IMR-90 (cell line): ENCODE data around the gene VMAC. TPM values are rescaled to one million over a fixed set of nuclear protein-coding genes. Genes with fewer than 3 reads are reported as not detected.
A peak's percentile ranks its signal among the peaks of the same experiment; 100 is the strongest.

ENCODE experiments used
- ATAC-seq: fragments of 200-7000 bp; cut with Tn5 transposase; 2 replicates; pipeline ENCODE4 v1.9.1; 2020; ENCODE audit warnings: low read depth, mild to moderate bottlenecking, moderate library complexity
- BruUV-seq: library from RNA; stranded (reverse); fragments of 400-500 nt; replicated peaks from 2 replicates; lab custom pipeline; 2021; lab: Mats Ljungman, UMichigan
- CTCF ChIA-PET: fragments of 300-600 bp; formaldehyde crosslinking; extraction: SDS; loops from one replicate; lab custom pipeline; 2021; ENCODE audit warnings: antibody characterized with exemption; lab: Yijun Ruan, JAX
- POLR2A ChIA-PET: fragments of 300-600 bp; sonication (Branson Sonifier 250); formaldehyde crosslinking; loops from one replicate; lab custom pipeline; 2022; ENCODE audit warnings: antibody characterized with exemption; ENCODE audit not compliant: unreplicated experiment; lab: Charles Lee
- DNase-seq: peaks from one replicate; pipeline ENCODE4 v3.0.0; 2013
- H2AFZ ChIP-seq: replicated peaks from 2 replicates; pipeline ENCODE3; 2013; ENCODE audit warnings: low read length, mild to moderate bottlenecking; ENCODE audit not compliant: poor library complexity
- H2AK5ac ChIP-seq: 2 replicates; pipeline ENCODE4 v1.6.1; 2013; ENCODE audit warnings: low read depth, low read length, inconsistent platforms
- H2AK9ac ChIP-seq: replicated peaks from 2 replicates; pipeline ENCODE3; 2013; ENCODE audit warnings: mild to moderate bottlenecking, low read depth, low read length, moderate library complexity; ENCODE audit not compliant: poor library complexity
- H2BK120ac ChIP-seq: 2 replicates; pipeline ENCODE4 v1.6.1; 2013; ENCODE audit warnings: low read depth, low read length, inconsistent platforms
- H2BK15ac ChIP-seq: 3 replicates; pipeline ENCODE4 v1.6.1; 2013; ENCODE audit warnings: low read depth, low read length, inconsistent platforms
- H2BK20ac ChIP-seq: 2 replicates; pipeline ENCODE4 v1.6.1; 2013; ENCODE audit warnings: low read depth, mild to moderate bottlenecking, inconsistent platforms, low read length, moderate library complexity
- H2BK5ac ChIP-seq: 2 replicates; pipeline ENCODE4 v1.6.1; 2013; ENCODE audit warnings: mild to moderate bottlenecking, low read depth, low read length, inconsistent platforms; ENCODE audit not compliant: poor library complexity, severe bottlenecking
- H3K14ac ChIP-seq: replicated peaks from 2 replicates; pipeline ENCODE4 v1.6.1; 2013; ENCODE audit warnings: low read depth, low read length, inconsistent platforms
- H3K18ac ChIP-seq: 2 replicates; pipeline ENCODE4 v1.6.1; 2013; ENCODE audit warnings: low read depth, low read length, control low read depth
- H3K23ac ChIP-seq: 2 replicates; pipeline ENCODE4 v1.6.1; 2013; ENCODE audit warnings: low read depth, low read length, inconsistent platforms
- H3K27ac ChIP-seq: 2 replicates; pipeline ENCODE4 v1.5.1; 2013; ENCODE audit warnings: mild to moderate bottlenecking, control low read depth, low read length; ENCODE audit not compliant: insufficient read depth
- H3K27me3 ChIP-seq: 2 replicates; pipeline ENCODE4 v1.6.1; 2013; ENCODE audit warnings: low read length; ENCODE audit not compliant: control insufficient read depth, insufficient read depth
- H3K36me3 ChIP-seq: 2 replicates; pipeline ENCODE4 v1.6.1; 2013; ENCODE audit warnings: low read length, mixed read lengths; ENCODE audit not compliant: control insufficient read depth, insufficient read depth
- H3K4ac ChIP-seq: 2 replicates; pipeline ENCODE4 v1.6.1; 2013; ENCODE audit warnings: low read depth, low read length, inconsistent platforms
- H3K4me1 ChIP-seq: 2 replicates; pipeline ENCODE4 v1.6.1; 2013; ENCODE audit warnings: low read length, mixed read lengths; ENCODE audit not compliant: control insufficient read depth, insufficient read depth
- H3K4me2 ChIP-seq: 2 replicates; pipeline ENCODE4 v1.6.1; 2013; ENCODE audit warnings: low read depth, mild to moderate bottlenecking, control low read depth, low read length, moderate library complexity
- H3K4me3 ChIP-seq: 2 replicates; pipeline ENCODE4 v1.5.1; 2013; ENCODE audit warnings: low read depth, mild to moderate bottlenecking, control low read depth, low read length, moderate library complexity; ENCODE audit not compliant: insufficient read depth
- H3K56ac ChIP-seq: 2 replicates; pipeline ENCODE4 v1.6.1; 2013; ENCODE audit warnings: low read length, inconsistent platforms; ENCODE audit not compliant: insufficient read depth; ENCODE audit errors: extremely low read depth
- H3K79me1 ChIP-seq, 2 experiments: 2 replicates each; pipeline ENCODE4 v1.6.1; 2013; ENCODE audit warnings: low read length in 2 of 2, inconsistent platforms in 1 of 2, low read depth in 1 of 2
- H3K9ac ChIP-seq: 2 replicates; pipeline ENCODE4 v1.6.1; 2013; ENCODE audit warnings: low read depth, low read length, control low read depth
- H3K9me1 ChIP-seq: 2 replicates; pipeline ENCODE4 v1.6.1; 2013; ENCODE audit warnings: low read length, inconsistent platforms; ENCODE audit not compliant: insufficient read depth
- H3K9me3 ChIP-seq: 2 replicates; pipeline ENCODE4 v1.6.1; 2013; ENCODE audit warnings: low read length; ENCODE audit not compliant: control insufficient read depth, insufficient read depth
- H4K20me1 ChIP-seq: 2 replicates; pipeline ENCODE4 v1.6.1; 2013; ENCODE audit warnings: low read length, inconsistent platforms; ENCODE audit not compliant: insufficient read depth
- H4K5ac ChIP-seq: 2 replicates; pipeline ENCODE4 v1.6.1; 2013; ENCODE audit warnings: mild to moderate bottlenecking, low read depth, low read length, control low read depth
- H4K8ac ChIP-seq, 2 experiments: 2 replicates each; pipeline ENCODE4 v1.6.1; 2013; ENCODE audit warnings: low read depth in 2 of 2, low read length in 2 of 2, control low read depth in 1 of 2, inconsistent platforms in 1 of 2
- H4K91ac ChIP-seq: 2 replicates; pipeline ENCODE4 v1.6.1; 2013; ENCODE audit warnings: low read depth, low read length, inconsistent platforms; ENCODE audit not compliant: insufficient read depth
- CTCF ChIP-seq: conservative IDR thresholded peaks from 2 replicates; pipeline ENCODE4 v1.5.1; 2012; ENCODE audit warnings: mild to moderate bottlenecking, low read depth, low read length, improper control_type of control experiment
- MAFK ChIP-seq: IDR thresholded peaks from 2 replicates; pipeline ENCODE4 v1.6.1; 2012; ENCODE audit warnings: low read depth, low read length, improper control_type of control experiment
- MAZ ChIP-seq: IDR thresholded peaks from 2 replicates; pipeline ENCODE4 v1.6.1; 2012; ENCODE audit warnings: low read depth, mild to moderate bottlenecking, low read length, improper control_type of control experiment, moderate library complexity, borderline replicate concordance
- NFE2L2 ChIP-seq: fragments of 150-350 bp; IDR thresholded peaks from 2 replicates; pipeline ENCODE4 v1.6.1; 2016; ENCODE audit warnings: low read depth, mild to moderate bottlenecking, low read length
- POLR2A ChIP-seq: IDR thresholded peaks from 2 replicates; pipeline ENCODE4 v1.6.1; 2012; ENCODE audit warnings: mild to moderate bottlenecking, low read depth, low read length
- RAD21 ChIP-seq: IDR thresholded peaks from 2 replicates; pipeline ENCODE4 v1.6.1; 2012; ENCODE audit warnings: low read length, improper control_type of control experiment
- RCOR1 ChIP-seq: IDR thresholded peaks from 2 replicates; pipeline ENCODE4 v1.6.1; 2012; ENCODE audit warnings: mild to moderate bottlenecking, low read length, improper control_type of control experiment; ENCODE audit not compliant: insufficient replicate concordance
- WGBS, 2 experiments: methylation state at CpG; one replicate each; pipeline versions ENCODE4 v1.1.5 to v1.1.7; 2013; ENCODE audit warnings: missing lambda C conversion rate in 2 of 2; ENCODE audit not compliant: insufficient read length in 1 of 2; ENCODE audit errors: extremely low coverage in 2 of 2; 5-methylcytosine and 5-hydroxymethylcytosine counted together
- dilution Hi-C: fragments of 300-500 bp; cut with HindIII; formaldehyde crosslinking; loops from one replicate; pipeline ENCODE4 v1.14.3; 2018; ENCODE audit warnings: low sequenced_read_pairs; ENCODE audit not compliant: unreplicated experiment
- in situ Hi-C: fragments of 300-500 bp; cut with MboI; formaldehyde crosslinking; loops from 3 replicates; pipeline ENCODE4 v1.14.3; 2019; ENCODE audit warnings: low sequenced_read_pairs, inconsistent platforms, mixed read lengths
- intact Hi-C: fragments of 100-400 bp; cut with micrococcal nuclease; formaldehyde crosslinking; loops from 2 replicates; pipeline ENCODE4 v1.10.0; 2022
- polyA plus RNA-seq, 3 experiments: library from polyadenylated mRNA; depleted of rRNA; stranded (reverse); fragments of >200 nt; gene quantifications; 2 replicates each; pipeline ENCODE4 v1.2.3, GENCODE V29; 2012; ENCODE audit warnings: low replicate concordance in 1 of 3
- total RNA-seq: library from RNA; depleted of rRNA; stranded (reverse); fragments of >200 nt; gene quantifications from 2 replicates; pipeline ENCODE4 v1.2.3, GENCODE V29; 2012

The VMAC gene
- total and polyA plus RNA-seq, 2 of the 4 experiments (the other 2 are of a cell fraction) = 1.4 to 3.1 TPM

DNA sequence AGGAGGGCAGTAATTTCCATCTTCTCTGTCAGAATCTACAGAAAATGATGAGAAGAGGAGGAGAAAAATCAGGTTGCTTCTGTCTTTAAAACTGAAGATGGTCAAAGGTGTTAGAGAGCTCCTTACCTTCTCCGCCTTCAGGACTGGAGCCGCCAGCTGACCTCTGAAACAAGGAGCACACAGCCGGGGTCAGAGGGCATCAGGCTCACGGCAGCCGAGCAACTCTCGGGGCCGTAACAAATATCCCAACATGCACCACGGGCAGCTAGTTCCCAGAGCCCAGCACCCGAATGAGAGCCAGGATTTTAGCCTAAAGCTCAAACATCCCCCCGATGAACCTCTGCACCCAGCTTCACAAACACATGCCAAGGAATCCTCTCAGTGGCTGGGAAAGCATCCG, 37.0 kb downstream of the VMAC start:
- no peak overlapping the region for H2BK5ac ChIP-seq
- H3K9me3 ChIP-seq = no peaks in the 10 kb centered on the region
- no peak for DNase-seq
- peak overlapping the region; percentile 74; the same call in 1 of the 2 replicates for H4K91ac ChIP-seq
- H2AFZ ChIP-seq = no peak overlapping the region
- H2BK20ac ChIP-seq = peak overlapping the region; percentile 69; the same call in 1 of the 2 replicates
- H3K9me1 ChIP-seq = peaks cover 43% of the 10 kb centered on the region
- peaks cover 50 to 91% of the 10 kb centered on the region in 2 experiments for H3K79me1 ChIP-seq
- no peak overlapping the region for H3K4me3 ChIP-seq
- peaks cover 35% of the 10 kb centered on the region for H3K36me3 ChIP-seq
- peak overlapping the region; percentile 60 for H3K4ac ChIP-seq
- H3K56ac ChIP-seq = no peak overlapping the region
- BruUV-seq = no TSS peak
- H3K9ac ChIP-seq = no peak overlapping the region
- H3K4me2 ChIP-seq = no peak overlapping the region
- peaks cover 31% of the 10 kb centered on the region for H3K4me1 ChIP-seq
- H3K23ac ChIP-seq = peak overlapping the region; percentile 71; the same call in 1 of the 2 replicates
- TF ChIP-seq MAFK = no peak
- no peak for TF ChIP-seq NFE2L2
- no peak for TF ChIP-seq RAD21
- no peak for TF ChIP-seq CTCF
- TF ChIP-seq RCOR1 = no peak
- TF ChIP-seq MAZ = no peak
- no peak for TF ChIP-seq POLR2A
- WGBS, 2 experiments = no CpG with 5 or more reads among the region's 11 CpGs
- peak overlapping the region; percentile 1; the same call in 1 of the 2 replicates for H3K18ac ChIP-seq
- peak overlapping the region; percentile 88 for H2AK5ac ChIP-seq
- CTCF ChIA-PET = no interaction called here
- dilution Hi-C loops = no loop called here
- H3K14ac ChIP-seq = 0 out of 2 replicates have a peak overlapping the region, but pooled peaks have one; percentile 52
- POLR2A ChIA-PET = no interaction called here
- H4K20me1 ChIP-seq = peaks cover 43% of the 10 kb centered on the region
- intact Hi-C loops = no loop called here
- no peaks in the 10 kb centered on the region for H3K27me3 ChIP-seq
- H2BK120ac ChIP-seq = no peak overlapping the region
- H4K8ac ChIP-seq = peak overlapping the region; percentile 28 to 73; a peak in 3 of 4 replicates
- ATAC-seq = no peak
- no peak overlapping the region; the same call in 1 of the 2 replicates for H4K5ac ChIP-seq
- H2BK15ac ChIP-seq = peak overlapping the region; percentile 47; the same call in 1 of the 3 replicates
- peak overlapping the region; percentile 83; the same call in 1 of the 2 replicates for H3K27ac ChIP-seq
- H2AK9ac ChIP-seq = peak overlapping the region; percentile 58
- in situ Hi-C loops = no loop called here
